Stimulated activated CD8-positive, alpha-beta memory T cell treated with anti-CD3 and anti-CD28 coated beads, Interleukin-7, amount 100 ng/mL, for 1 hour (primary cell): ENCODE results near the gene LRRC41.
"Not testable (repeated sequence)": the region's sequence is repeated elsewhere in the genome, so short reads cannot be mapped to it uniquely, and the experiment has no call there.

Experiments
- DNase-seq, 2 donors: peaks; one replicate each; pipeline ENCODE4 v3.0.0-alpha.2; 2020; ENCODE audit warnings: low read depth in 2 of 2

The LRRC41 gene

GRCh38 chr1:46303038-46303871, at the start of gene LRRC41, which contains the start of gene UQCRH:
LRRC41 (minus strand) TSS chr1:46303616; CDS start chr1:46303322, 294 bp downstream.
UQCRH (plus strand) TSS chr1:46303698; CDS start chr1:46303767, 69 bp downstream.
- DNase-seq = peak; percentile 84 to 89

- no peak for DNase-seq
Measured at GRCh38 chr1:46352363-46352762, 48.9 kb upstream of the LRRC41 start.

- DNase-seq = no peak
Measured at GRCh38 chr1:46345281-46345680, 41.9 kb upstream of the LRRC41 start.

GRCh38 chr1:46344481-46344880, 41.1 kb upstream of the LRRC41 start:
- DNase-seq = no peak

- no peak for DNase-seq
Measured at GRCh38 chr1:46343705-46344104, 40.3 kb upstream of the LRRC41 start.

GRCh38 chr1:46343351-46343695, 39.9 kb upstream of the LRRC41 start:
- no peak for DNase-seq

GRCh38 chr1:46342677-46343350, 39.4 kb upstream of the LRRC41 start:
- DNase-seq = no peak

GRCh38 chr1:46342084-46342656, 38.8 kb upstream of the LRRC41 start:
- DNase-seq = no peak

GRCh38 chr1:46341222-46342083, 38.0 kb upstream of the LRRC41 start:
- DNase-seq = no peak

- peak; percentile 50 to 60 for DNase-seq
Measured at GRCh38 chr1:46340404-46341221, 37.2 kb upstream of the LRRC41 start, which contains the start of gene NSUN4. NSUN4 (plus strand) TSS chr1:46340807; CDS start chr1:46340827, 20 bp downstream.

- not testable (repeated sequence) for DNase-seq
Measured at GRCh38 chr1:46337409-46337808, 34.0 kb upstream of the LRRC41 start.

- no peak for DNase-seq
Measured at GRCh38 chr1:46335081-46335480, 31.7 kb upstream of the LRRC41 start.

- DNase-seq = no peak
Measured at GRCh38 chr1:46334030-46334384, 30.6 kb upstream of the LRRC41 start.

- no peak for DNase-seq
Measured at GRCh38 chr1:46333300-46334029, 30.0 kb upstream of the LRRC41 start.

GRCh38 chr1:46331786-46332540, 28.5 kb upstream of the LRRC41 start:
- not testable (repeated sequence) for DNase-seq

- DNase-seq = not testable (repeated sequence)
Measured at GRCh38 chr1:46330381-46330780, 27.0 kb upstream of the LRRC41 start.

GRCh38 chr1:46329807-46330206, 26.4 kb upstream of the LRRC41 start:
- not testable (repeated sequence) for DNase-seq

- DNase-seq = not testable (repeated sequence)
Measured at GRCh38 chr1:46328182-46328581, 24.8 kb upstream of the LRRC41 start.
